ENCODE data around the gene RP9.
"Not testable (repeated sequence)": the region's sequence is repeated elsewhere in the genome, so short reads cannot be mapped to it uniquely, and the experiment has no call there.

Gene RP9

GRCh38 chr7:33108554-33109004 lies 625 bp downstream of the RP9 start:
- H3K4me3 ChIP-seq (replicated peaks; ENCODE audit: low read depth, low read length), result peak overlapping the region; percentile 82
- TF ChIP-seq, protein P1, sequence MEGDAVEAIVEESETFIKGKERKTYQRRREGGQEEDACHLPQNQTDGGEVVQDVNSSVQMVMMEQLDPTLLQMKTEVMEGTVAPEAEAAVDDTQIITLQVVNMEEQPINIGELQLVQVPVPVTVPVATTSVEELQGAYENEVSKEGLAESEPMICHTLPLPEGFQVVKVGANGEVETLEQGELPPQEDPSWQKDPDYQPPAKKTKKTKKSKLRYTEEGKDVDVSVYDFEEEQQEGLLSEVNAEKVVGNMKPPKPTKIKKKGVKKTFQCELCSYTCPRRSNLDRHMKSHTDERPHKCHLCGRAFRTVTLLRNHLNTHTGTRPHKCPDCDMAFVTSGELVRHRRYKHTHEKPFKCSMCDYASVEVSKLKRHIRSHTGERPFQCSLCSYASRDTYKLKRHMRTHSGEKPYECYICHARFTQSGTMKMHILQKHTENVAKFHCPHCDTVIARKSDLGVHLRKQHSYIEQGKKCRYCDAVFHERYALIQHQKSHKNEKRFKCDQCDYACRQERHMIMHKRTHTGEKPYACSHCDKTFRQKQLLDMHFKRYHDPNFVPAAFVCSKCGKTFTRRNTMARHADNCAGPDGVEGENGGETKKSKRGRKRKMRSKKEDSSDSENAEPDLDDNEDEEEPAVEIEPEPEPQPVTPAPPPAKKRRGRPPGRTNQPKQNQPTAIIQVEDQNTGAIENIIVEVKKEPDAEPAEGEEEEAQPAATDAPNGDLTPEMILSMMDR (IDR thresholded peaks at IDR 0.05; ENCODE audit: low read depth, low read length, missing control alignments), result no peak
- DNase-seq (ENCODE audit: extremely low read depth, low read depth), result no peak

DNA sequence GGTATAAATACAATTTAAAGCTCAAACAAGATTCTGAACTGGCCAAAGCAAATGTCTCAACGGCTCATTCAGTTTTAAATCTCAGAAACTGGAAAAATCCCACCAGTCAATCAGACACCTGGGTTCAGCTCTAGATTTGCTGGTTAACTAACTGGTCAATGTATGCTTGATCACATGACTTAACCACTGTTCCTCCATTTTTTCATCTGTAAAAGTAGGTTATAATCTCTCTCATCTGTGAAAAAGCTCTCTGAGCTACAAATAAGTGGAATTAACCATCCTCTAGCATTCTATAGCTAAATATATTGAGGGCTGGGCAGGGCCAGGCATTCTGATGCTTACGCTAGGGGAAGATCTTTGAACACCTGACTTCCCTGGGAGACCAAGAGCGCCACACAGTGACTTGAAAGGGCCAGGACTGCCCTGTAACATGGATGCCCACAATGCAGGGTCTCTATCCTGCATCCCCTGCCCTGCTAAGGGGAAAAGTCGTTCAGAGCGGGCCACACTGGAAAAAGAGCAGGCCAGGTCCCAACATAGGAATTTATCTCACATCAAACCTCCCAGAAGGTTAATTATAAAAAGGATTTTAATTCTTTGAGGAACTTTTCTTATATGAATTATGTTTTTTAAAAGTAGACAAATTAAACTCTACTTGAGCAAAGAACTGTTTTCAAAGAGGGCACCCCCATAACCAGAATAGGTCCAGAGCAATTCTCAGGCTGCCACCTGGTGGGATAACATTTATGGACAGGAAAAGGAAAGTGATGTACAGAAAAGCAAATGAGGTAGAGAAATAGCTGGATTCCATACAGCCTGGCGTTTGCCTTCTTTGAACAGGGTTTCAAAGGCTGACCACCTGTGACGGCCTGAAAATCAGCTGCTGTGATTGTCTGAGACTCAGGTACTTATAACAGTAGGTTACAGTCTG lies 1.8 kb downstream of the RP9 start:
- TF ChIP-seq, protein P1 (IDR thresholded peaks at IDR 0.05; ENCODE audit: low read depth, low read length, missing control alignments), result peak; percentile 40
- peak overlapping the region; percentile 82 for H3K4me3 ChIP-seq (replicated peaks; ENCODE audit: low read depth, low read length)
- DNase-seq (ENCODE audit: extremely low read depth, low read depth), result no peak

DNA sequence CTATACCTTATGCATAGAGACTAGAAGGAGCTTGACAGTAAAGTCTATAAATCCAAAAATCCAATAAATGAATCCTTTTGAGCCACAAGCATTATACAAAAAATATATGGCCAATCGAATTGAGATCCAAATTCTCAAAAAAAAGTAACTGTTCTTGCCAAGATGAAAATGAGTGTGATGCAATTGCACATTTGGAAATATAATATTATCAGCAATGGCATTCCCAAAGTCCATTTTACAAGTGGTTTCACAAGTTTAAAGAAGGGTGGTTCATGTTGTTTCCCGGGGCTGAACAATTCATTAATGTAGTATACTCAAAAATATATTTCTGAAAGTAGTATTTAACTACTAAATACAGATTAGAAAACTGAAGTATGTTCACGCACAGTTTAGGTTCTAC lies 7.3 kb downstream of the RP9 start:
- DNase-seq (ENCODE audit: extremely low read depth, low read depth), result no peak

GRCh38 chr7:33100770-33101169 lies 8.4 kb downstream of the RP9 start:
- TF ChIP-seq, protein P1 (IDR thresholded peaks at IDR 0.05; ENCODE audit: low read depth, low read length, missing control alignments), result no peak
- no peak for DNase-seq (ENCODE audit: extremely low read depth, low read depth)
- H3K4me3 ChIP-seq (replicated peaks; ENCODE audit: low read depth, low read length), result no peak overlapping the region

More for the DNA sequence above, 7.3 kb downstream of the RP9 start:
- H3K4me3 ChIP-seq (replicated peaks; ENCODE audit: low read depth, low read length), result no peak overlapping the region
- TF ChIP-seq, protein P1 (IDR thresholded peaks at IDR 0.05; ENCODE audit: low read depth, low read length, missing control alignments), result no peak

DNA sequence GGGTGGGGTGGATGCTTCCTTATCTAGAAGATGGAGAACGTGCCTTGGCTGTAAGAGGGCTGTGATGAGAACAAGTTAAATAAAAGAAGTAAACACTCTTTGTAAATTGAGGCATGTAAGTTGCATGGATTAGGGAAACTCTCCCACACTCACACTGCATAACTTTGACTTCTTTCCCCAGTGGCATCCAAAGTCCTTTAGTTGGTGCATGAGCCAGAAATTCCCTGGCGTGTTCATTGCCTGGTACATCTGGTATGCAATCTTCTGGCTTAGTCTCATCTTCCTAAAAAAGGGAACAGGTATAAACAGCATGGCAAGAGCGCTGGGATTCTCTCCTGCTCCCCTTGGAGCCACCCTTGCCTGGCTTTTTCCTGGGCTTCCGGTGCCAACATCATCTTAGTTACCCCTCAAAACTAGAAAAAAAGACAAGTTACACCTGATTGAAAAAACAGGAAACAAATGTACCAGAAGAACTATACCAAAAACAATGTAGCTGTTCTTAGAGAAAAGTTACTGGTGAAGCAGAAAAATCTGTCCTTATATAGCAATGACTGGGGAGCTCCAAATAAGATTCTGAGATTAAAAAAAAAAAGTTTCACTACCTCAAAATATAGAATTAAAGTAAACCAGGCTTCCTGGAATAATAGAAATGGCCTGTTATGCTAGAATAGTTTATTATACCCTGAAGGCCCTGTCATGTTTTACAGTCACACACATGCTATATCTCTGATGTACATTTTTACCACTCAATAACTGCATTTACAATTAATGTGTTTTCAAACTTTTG lies 9.9 kb downstream of the RP9 start:
- no peak for DNase-seq (ENCODE audit: extremely low read depth, low read depth)
- TF ChIP-seq, protein P1 (IDR thresholded peaks at IDR 0.05; ENCODE audit: low read depth, low read length, missing control alignments), result no peak
- H3K4me3 ChIP-seq (replicated peaks; ENCODE audit: low read depth, low read length), result no peak overlapping the region

- DNase-seq (ENCODE audit: extremely low read depth, low read depth), result not testable (repeated sequence)
Measured at GRCh38 chr7:33094745-33095275, 14.4 kb downstream of the RP9 start.

DNA sequence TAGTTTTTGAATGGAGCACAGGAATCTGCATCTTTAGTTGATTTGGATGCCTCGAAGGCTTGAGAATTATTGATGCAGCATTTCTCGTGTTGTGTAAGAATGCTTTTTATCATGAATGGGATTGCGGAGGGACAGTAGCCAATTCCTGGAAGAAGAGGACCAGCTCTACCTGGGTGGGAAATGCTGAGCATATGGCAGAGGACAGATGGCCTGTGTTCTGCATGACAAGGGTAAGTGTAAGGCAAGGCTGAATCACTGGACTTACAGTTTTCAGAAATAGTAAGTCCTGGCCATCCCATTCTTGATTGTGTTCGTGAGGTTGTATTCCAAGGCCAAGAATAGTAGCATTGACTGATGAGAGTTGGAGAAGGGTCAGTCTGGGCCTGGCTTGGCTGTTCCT lies 15.9 kb downstream of the RP9 start:
- no peak overlapping the region for H3K4me3 ChIP-seq (replicated peaks; ENCODE audit: low read depth, low read length)
- DNase-seq (ENCODE audit: extremely low read depth, low read depth), result no peak
- TF ChIP-seq, protein P1 (IDR thresholded peaks at IDR 0.05; ENCODE audit: low read depth, low read length, missing control alignments), result no peak

More at GRCh38 chr7:33094745-33095275, 14.4 kb downstream of the RP9 start:
- H3K4me3 ChIP-seq (replicated peaks; ENCODE audit: low read depth, low read length), result not testable (repeated sequence)
